GM18526 (cell line): ENCODE results near the gene RPL22L1.

Experiments
- POLR2A ChIP-seq: IDR thresholded peaks from 3 replicates; pipeline ENCODE4 v1.6.1; 2011; ENCODE audit not compliant: insufficient read length; ENCODE audit errors: extremely low read depth

RPL22L1 gene

GRCh38 chr3:170893895-170894294 is 23.9 kb upstream of the RPL22L1 start:
- no peak for TF ChIP-seq POLR2A

GRCh38 chr3:170889630-170890029 is 19.6 kb upstream of the RPL22L1 start:
- TF ChIP-seq POLR2A, result no peak

- TF ChIP-seq POLR2A, result no peak
Measured at GRCh38 chr3:170889132-170889531, 19.1 kb upstream of the RPL22L1 start.

GRCh38 chr3:170876537-170876936 is 6.5 kb upstream of the RPL22L1 start:
- TF ChIP-seq POLR2A, result no peak

- no peak for TF ChIP-seq POLR2A
Measured at GRCh38 chr3:170869239-170869590, 780 bp downstream of the RPL22L1 start.

- TF ChIP-seq POLR2A, result no peak
Measured at GRCh38 chr3:170868577-170869238, 1.3 kb downstream of the RPL22L1 start.

GRCh38 chr3:170867143-170867937 is 2.7 kb downstream of the RPL22L1 start:
- no peak for TF ChIP-seq POLR2A

GRCh38 chr3:170866499-170866898 is 3.5 kb downstream of the RPL22L1 start:
- TF ChIP-seq POLR2A, result no peak

GRCh38 chr3:170865209-170866094 is 4.5 kb downstream of the RPL22L1 start:
- TF ChIP-seq POLR2A, result peak; percentile 17

- no peak for TF ChIP-seq POLR2A
Measured at GRCh38 chr3:170864525-170865208, 5.3 kb downstream of the RPL22L1 start.

GRCh38 chr3:170863816-170864215 is 6.2 kb downstream of the RPL22L1 start:
- TF ChIP-seq POLR2A, result no peak

- TF ChIP-seq POLR2A, result no peak
Measured at GRCh38 chr3:170862618-170863374, 7.2 kb downstream of the RPL22L1 start.

GRCh38 chr3:170858599-170858998 is 11.4 kb downstream of the RPL22L1 start:
- TF ChIP-seq POLR2A, result no peak

GRCh38 chr3:170852324-170852723 is 17.7 kb downstream of the RPL22L1 start:
- no peak for TF ChIP-seq POLR2A

- no peak for TF ChIP-seq POLR2A
Measured at GRCh38 chr3:170848292-170848917, 21.6 kb downstream of the RPL22L1 start.
